ENCODE data around the gene PARM1.

PARM1 gene

GRCh38 chr4:74968456-74969164, 35.7 kb downstream of the PARM1 start:
- H3K27ac ChIP-seq: no peak overlapping the region
- TF ChIP-seq CTCF (conservative IDR thresholded peaks at IDR 0.05): no peak

DNA sequence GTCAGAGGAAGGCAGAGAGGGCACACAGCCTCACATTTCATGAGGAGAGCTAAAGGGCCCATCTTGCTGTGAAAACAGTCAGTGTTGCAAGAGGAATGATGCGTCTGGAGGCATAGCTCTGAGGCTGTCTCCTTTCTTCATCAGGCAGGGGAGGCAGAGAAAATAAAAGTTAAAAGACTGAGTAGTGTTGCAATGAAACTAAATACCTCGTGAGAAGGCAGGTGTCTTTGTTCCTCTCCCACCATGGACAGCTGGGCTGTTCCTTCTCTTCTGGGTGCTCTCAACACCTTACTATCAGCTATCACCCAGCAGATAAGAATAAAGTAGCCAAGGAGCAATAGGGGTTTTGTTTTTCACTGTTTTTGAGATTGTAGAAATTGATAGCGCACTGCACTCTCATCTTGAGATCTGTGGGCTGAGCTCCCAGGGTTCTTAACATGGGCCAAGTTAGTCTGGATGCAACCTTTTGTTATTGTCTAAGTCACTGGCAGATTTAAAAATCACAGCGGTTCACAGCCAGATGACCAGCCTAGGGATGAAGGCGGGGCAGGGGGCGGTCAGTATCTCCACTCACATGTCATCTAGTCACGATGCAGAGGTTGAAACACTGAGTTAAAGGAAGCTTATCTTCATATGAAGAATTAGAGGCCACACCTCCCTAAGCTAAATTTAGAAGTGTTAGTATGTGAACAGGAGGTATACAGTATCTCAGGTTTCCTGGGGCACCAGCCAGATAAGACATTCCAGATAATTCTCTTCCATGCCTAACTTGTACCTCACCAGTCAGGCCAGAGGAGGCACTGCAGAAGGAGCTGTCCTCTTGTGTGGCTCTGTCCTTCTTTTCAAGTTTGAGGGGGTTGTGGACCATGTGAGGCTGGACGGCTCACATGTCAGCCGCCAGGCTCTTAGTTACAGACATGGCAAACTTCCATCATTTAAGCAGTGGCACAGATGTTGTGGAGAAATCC, 36.9 kb downstream of the PARM1 start:
- no peak overlapping the region for H3K27ac ChIP-seq
- 0 out of 2 replicates have a peak, but pooled peaks have one; percentile 9 for TF ChIP-seq CTCF (conservative IDR thresholded peaks at IDR 0.05)

DNA sequence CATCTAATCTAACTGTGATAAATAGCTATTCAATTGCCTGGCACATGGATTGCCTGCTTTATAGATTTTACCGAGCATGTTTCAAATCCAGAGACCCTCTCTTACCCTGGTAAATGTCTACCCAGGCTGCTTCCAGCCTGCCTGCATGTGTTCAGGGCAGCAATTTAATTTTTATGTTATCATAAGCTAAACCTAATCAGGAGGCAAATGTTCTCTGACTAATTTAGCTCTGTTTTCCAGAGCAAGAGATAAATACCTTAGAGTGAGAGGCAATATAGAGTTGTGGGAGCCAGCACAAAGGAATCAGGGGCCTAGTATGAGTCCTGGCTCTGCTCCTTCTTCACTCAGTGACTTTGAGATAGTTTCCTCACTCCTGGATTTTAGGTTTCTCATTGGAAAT, 37.7 kb downstream of the PARM1 start:
- no peak for TF ChIP-seq CTCF (conservative IDR thresholded peaks at IDR 0.05)
- H3K27ac ChIP-seq: no peak overlapping the region

GRCh38 chr4:74971862-74972261, 38.9 kb downstream of the PARM1 start:
- TF ChIP-seq CTCF (conservative IDR thresholded peaks at IDR 0.05): no peak
- no peak overlapping the region for H3K27ac ChIP-seq

DNA sequence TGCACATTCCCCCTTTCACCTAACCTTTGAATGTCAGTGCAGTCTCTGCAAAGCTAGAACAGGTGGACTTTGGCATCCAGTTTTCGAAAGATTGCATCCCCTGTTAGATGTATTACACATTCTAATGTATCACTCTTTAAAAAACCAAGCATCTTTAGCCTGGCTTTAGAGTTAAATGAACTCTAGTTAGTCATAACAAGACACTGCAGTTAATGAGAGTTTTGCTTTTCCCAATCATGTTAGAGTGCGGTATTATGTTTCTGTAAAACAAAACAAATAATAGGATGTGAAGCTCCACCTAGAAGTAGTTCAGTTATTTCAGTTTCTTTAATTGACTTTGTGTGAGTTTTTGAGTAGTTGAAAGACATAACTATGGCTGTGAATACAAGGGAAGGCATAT, 42.2 kb downstream of the PARM1 start:
- TF ChIP-seq CTCF (conservative IDR thresholded peaks at IDR 0.05): no peak
- H3K27ac ChIP-seq: no peak overlapping the region

GRCh38 chr4:74975848-74976824, 43.2 kb downstream of the PARM1 start:
- TF ChIP-seq CTCF (conservative IDR thresholded peaks at IDR 0.05): no peak
- H3K27ac ChIP-seq: peak overlapping the region; percentile 64

All from VCaP (cell line).